Measurements from ENCODE around the gene CYSTM1.

The CYSTM1 gene

DNA sequence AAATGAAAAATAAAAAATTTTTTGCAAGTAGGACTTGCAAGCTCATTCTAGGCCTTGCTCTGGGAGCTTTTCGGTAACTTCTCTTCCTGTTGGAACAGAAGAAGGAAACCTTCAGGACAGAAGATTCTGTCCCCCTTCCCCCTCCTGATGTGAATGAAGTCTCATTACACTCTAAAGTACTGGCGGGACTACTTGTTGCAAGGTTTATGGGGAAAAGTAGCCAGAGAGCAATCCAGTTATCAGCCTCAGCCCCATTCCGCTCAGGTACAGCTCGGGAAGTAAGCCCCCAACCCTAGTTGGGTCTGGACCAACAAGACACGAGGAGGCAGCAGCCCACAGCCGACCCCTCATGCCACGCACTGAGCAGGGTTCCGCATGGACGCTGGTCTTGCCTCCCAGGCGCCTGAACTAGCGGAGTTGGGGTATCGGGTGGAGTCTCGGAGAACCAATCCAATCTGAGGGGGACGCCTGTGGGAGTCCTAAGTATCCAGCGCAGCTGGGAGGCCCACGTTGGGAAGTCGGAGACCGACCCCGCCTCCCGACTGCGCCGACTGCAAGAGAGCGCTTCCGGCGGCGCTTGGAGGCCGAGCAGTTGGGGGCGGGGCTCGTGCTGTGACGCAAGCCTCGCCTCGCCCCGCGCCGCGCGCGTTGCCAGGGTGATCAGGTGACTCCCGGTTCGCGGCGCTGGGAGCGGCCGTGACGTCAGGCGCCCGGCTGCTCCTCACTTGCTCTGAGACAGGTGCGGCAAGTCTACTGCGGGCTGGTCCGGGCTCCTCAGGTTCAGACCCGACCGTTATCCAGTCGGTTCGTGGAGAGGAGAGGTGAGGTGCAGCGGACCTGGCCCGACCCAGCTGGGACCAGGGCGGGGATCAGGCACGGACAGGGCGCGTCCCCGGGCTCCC is at the start of gene CYSTM1:
Gene CYSTM1, plus strand, starts transcription at position 724 of the 902 bp plus-strand sequence. CDS start 19,278 bp downstream, outside the sequence.
- peak; percentile 93 for DNase-seq (ENCODE audit: low read depth)

DNA sequence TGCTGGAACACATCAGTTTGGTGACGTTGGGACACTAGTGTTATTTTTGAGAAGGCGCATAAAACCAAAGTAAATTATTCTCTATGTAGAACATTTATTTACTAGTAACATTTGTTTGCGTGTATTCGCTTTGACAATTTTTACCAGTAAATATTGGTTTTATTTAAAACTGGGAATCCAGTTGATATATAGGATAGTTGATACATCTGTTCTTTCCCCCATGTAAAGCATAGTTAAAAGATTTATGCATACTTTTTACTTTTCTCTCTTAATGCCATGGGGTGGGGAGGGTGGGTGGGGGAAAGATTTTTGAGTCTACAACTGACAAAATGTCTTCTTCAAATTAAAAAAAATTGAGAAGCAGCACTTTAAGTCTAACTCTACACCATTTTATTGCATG is 49.4 kb upstream of the CYSTM1 start, which contains the start of gene IGIP:
Gene IGIP, plus strand, starts transcription at position 301 of the 400 bp plus-strand sequence. CDS start 2,540 bp downstream, outside the sequence.
- DNase-seq (ENCODE audit: low read depth), result no peak

DNA sequence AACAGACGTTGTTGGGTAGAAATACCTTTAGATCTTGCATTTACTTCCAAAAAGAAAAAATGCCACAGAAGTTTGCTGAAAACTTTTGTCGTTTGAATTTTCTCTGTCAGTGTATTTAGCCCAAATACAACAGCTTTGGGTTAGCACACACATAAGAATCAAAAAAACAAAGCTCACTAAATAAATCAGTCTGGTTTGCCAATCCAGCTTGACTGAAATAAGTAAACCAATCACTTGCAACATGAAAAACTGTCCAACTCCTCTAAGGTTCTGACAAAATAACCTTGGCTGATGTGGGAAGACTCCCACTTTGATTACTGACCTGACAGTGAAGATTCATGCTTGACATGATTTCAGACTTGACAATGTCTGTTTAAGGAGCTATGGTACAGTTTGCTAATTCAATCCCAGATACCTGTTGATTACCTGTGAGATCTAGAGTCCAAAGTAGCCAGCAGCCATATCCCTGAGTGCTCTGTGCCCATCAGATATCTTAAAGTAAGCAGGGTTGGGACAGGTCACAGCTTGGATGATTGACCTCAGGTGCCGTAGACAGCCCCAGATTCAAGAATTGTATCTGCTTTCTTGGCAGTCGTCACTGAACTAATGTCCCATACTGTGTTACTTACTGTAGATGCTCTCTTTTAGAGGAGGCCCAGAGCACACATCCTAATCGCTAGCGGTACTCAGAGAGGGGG is 48.5 kb upstream of the CYSTM1 start:
- DNase-seq (ENCODE audit: low read depth), result no peak

GRCh38 chr5:140128376-140128775 is 46.6 kb upstream of the CYSTM1 start:
- DNase-seq (ENCODE audit: low read depth), result no peak

- DNase-seq (ENCODE audit: low read depth), result no peak
Measured at GRCh38 chr5:140130949-140131733, 43.8 kb upstream of the CYSTM1 start.

- DNase-seq (ENCODE audit: low read depth), result no peak
Measured at GRCh38 chr5:140131967-140132409, 43.0 kb upstream of the CYSTM1 start.

DNA sequence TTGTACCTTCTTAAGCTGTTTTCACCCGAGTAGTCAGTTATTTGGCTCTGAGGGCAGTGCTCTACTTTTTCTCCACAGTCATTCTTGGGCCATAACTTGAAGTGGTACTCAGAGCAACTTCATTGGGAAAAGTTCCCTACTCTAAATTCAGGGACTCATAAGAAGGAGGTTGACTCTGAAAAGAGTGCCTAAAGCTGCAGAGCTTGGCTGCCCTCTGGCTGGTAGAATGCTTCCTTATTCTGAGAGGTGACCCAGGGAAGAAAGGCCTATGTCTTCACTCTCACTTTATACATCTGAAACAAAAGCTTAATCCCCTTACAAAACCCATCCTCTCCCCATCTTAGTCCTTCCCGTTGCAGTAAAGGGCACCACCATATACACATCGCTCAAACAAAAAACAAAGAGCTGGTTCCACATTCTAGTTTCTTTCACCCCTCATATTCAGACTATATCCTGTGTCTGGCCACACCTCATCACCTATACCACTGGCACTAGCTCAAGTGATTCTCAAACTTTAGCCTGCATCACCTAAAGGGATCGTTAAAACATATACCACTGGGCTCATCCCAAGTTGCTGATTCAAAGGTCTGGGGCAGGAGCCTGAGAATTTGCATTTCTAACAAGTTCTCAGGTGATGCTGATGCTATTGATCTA is 41.3 kb upstream of the CYSTM1 start:
- no peak for DNase-seq (ENCODE audit: low read depth)

DNA sequence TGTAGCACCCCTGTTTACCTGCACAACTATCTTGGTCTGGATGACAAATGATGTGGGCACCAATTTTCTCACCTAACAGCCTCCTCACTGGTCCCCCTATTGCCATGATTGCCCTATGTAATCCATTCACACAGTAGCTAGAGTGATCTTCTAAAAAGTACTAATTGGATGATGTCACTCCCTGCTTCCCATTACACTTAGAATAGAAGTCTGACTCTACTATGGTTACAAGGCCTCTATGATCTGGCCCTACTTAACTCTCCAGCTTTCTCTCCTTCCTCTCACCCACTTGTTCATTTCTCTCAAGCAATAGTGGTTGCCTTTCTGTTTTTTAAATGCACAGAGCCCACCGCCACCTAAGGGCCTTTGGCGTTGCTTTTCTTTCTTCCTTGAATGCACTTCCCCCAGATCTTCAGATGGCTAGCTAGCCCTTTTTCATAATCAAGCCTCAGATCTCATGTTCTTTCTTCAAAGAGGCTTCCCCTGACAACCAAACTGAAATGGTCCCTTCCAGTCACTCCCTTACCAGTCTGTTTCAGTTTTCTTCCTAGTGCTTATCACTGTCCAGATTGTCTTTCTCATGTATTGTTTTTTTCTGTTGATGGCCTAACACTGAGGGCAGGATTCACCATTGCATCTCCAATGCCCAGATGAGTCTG is 40.6 kb upstream of the CYSTM1 start:
- DNase-seq (ENCODE audit: low read depth), result no peak

- no peak for DNase-seq (ENCODE audit: low read depth)
Measured at GRCh38 chr5:140135127-140135526, 39.9 kb upstream of the CYSTM1 start.

GRCh38 chr5:140136624-140137023 is 38.4 kb upstream of the CYSTM1 start:
- no peak for DNase-seq (ENCODE audit: low read depth)

GRCh38 chr5:140140435-140140834 is 34.6 kb upstream of the CYSTM1 start:
- DNase-seq (ENCODE audit: low read depth), result no peak

DNA sequence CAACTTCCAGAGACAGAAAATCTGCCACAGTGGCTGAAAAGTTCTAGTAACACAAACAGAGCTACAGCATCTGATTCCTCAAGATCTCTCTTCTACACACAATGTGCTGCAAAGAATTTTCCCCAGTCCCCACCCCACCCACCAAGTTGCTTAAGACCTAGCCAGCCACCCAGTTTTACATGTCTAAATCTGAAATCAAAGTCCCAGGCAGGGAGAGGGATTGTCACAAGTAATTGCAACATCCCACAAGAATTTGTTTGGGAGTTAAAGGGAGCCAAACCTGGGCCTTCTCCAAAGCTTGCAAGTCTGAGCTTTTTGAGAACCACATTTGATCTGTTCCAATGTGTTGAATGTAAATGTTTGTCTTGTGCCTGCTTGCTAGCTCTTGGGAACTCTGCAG is 33.7 kb upstream of the CYSTM1 start:
- no peak for DNase-seq (ENCODE audit: low read depth)

- DNase-seq (ENCODE audit: low read depth), result no peak
Measured at GRCh38 chr5:140142246-140142645, 32.7 kb upstream of the CYSTM1 start.

DNA sequence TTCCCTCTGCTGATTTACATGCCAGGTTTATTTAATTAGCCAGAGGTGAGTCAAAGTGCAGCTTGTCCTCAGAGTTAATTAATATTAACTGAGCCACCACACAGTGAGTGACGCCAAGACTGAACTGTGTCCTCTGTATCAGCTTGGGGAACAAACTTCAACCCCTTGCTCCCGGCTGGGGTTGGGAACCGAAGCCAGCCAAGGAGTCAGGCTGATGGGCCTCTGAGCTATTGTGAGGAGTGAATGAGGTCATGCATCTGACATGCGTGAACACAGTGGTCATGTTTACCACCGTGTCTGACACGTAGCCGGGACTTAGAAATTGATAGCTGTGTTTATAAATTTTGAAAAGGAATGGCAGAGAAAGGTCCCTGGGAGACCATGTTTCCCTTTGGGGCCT is 32.1 kb upstream of the CYSTM1 start:
- no peak for DNase-seq (ENCODE audit: low read depth)

DNA sequence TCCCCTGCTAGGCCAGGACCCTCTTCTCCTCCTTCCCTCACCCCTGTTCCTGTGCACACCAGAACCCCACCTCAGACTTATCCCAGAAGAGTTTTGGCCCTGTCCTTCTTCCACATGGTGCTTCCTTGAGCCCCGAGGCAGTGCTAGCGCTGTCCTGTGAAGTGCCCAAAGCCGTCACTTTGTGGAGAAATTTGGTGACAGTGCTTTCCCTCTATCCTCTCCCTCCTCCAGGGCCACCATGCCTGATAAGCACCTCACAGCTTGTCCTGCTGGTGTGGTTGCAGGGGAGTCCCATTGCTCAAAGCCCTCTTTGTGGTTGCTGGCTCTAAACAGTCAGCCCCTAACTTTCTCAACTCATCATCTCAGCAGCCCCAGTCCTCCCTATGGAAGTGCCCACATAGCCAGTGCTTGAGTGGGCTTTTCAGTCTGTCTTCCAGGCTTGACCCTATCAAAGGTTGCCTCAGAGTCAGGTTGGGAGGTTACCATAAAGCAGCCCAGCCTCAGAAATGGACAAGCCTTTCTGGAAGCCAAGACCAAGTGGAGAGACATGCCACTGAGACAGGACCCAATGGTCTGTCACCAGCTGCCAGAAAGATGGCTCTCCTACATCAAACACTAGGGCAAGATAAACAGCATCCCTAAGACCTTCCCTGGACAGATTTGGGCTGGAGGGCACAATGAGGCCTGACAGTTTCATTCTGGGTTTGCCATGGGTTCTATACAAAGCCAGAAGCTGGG is 31.3 kb upstream of the CYSTM1 start:
- DNase-seq (ENCODE audit: low read depth), result no peak

DNA sequence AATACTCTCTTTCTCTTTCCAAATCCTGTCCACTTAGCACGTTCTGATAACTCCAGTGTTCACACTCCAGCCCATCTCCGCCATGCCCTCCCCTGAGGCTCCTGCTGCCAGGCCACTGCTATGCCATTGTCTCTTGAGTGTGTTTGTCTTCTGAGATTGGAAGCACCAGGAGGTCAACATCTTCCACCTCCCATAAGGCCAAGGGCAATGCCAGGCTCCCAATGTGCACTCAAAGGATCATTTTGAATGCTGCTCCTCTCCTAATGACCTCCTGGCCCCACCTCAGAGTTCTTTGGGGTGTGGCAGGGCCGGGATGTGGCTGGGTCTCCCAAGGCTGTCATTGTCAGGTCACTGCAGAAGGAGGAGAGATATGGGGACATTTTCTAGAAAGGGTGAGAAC is 29.7 kb upstream of the CYSTM1 start:
- no peak for DNase-seq (ENCODE audit: low read depth)

DNA sequence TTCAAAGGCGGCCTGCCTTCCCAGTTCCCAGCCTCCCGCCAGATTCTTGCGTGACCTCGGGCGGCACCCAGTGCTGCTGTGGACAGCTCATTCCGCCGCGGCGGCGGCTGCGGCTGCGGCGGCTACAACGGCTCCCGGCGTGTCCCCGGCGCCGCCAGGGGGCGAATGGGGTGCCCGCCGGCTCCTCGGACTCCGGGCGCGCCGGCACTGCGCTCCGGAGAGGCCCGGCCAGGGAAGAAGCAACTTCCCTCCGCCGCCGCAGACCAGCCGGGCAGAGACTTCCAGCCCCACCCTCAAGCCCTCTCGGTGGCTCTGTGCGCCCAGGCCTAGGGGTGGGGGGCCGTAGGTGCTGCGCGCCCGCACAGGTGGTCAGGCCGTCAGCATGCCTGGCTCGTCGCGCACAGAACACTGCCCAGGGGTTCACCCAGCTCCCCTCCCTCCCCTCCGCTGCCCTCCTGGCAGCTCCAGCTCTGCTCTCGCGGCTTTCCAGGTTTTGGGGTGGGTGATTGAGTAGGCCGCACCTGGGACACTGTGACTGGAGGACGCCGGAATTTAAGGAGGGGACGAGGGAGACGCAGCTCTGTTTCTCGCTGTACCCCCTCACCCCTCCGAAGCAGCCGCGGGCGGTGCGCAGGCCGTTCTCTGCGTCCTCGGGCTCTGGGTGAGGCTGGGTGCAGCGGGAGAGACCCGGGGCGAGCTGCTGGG is 29.0 kb upstream of the CYSTM1 start:
- DNase-seq (ENCODE audit: low read depth), result peak; percentile 11

GRCh38 chr5:140146523-140146842 is 28.5 kb upstream of the CYSTM1 start:
- DNase-seq (ENCODE audit: low read depth), result no peak

GRCh38 chr5:140147460-140147859 is 27.5 kb upstream of the CYSTM1 start:
- DNase-seq (ENCODE audit: low read depth), result no peak

- no peak for DNase-seq (ENCODE audit: low read depth)
Measured at GRCh38 chr5:140148508-140148907, 26.5 kb upstream of the CYSTM1 start.
